HG03432 (cell line): ENCODE data around the gene BCAP31.
"Not testable (repeated sequence)": the region's sequence is repeated elsewhere in the genome, so short reads cannot be mapped to it uniquely, and the experiment has no call there.

Experiments used
- ATAC-seq: cut with Tn5 transposase; IDR thresholded peaks from one replicate; pipeline ENCODE4 v1.9.1; 2021; ENCODE audit warnings: mild to moderate bottlenecking, moderate library complexity; ENCODE audit not compliant: unreplicated experiment

BCAP31 gene

DNA sequence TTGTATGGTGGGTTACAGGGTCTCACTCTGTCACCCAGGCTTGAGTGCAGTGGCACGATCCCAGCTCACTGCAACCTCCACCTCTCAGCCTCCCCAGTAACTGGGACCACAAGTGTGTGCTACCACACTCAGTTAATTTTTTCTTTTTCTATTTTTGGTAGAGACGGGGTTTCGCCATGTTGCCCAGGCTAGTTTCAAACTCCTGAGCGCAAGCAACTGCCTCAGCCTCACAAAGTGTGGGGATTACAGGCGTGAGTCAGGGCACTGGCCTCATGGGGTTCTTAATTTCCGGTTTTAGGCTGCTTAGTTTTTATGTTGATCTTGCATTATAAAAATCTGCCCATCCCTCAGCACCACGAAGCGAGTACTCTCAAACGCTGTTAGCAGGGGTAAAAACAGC, 6.7 kb downstream of the BCAP31 start:
- no peak for ATAC-seq

DNA sequence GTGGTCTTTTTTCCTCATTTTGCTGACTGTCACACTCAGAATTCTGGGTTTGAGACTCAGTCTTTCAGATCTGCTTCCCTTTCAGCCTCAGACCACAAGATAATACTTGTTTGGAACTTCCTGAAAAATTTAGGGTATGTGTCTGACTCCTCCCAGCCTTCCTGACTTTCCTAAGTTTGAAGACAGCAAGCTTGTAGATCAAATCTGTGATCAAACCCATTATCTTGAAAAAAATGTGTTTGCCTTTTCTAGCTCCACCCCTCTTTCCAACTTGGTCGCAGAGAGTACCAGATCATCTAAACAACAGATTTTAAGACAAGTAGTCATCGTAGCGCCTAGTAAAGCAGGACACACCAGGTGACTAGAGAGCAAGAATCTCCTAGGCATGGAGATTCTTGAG, 9.9 kb downstream of the BCAP31 start:
- no peak for ATAC-seq

DNA sequence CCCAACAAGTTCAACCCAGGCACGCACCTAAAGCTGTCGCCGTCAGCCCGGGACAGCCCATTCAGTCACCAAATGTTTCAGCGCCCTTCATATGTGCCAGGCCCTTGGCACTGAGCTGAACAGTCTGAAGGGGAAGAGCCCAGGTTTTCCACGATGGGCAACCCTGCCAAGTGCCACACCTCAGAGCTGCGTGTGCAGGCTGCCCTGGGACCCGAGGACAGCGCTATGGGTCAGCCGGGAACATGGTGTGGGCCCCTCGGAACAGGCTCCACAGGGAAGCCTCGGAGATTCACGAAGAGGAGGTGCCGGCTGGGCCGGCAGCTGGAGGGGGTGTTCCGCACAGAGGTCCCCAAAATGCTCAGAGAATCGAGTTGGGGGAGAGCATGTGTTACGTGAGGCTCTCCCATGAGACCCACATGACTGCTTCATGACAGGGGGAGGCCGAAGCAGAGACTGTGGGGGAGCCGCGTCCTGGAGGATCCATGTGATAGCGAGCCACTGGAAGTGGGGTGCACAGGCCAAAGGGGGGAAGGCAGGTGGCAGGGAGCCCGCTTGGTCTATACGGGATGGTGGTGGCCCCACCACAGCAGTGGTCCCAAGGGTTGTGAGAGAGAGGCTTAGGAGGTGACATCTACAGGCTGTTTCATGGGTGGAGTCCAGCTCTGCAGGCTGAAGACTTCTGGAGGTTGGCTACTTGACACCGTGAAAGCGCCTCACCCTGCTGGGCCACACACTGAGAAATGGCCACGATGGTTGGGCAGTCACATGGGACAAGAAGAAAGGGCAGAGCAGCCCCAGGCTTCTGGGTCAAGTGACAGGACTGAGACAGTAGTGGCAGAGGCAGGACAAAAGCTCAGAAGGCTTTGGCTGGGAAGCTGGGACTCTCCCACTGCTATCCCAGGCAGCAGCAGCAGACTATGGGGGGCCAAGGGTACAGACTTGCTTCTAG, 14.2 kb downstream of the BCAP31 start:
- ATAC-seq = no peak

DNA sequence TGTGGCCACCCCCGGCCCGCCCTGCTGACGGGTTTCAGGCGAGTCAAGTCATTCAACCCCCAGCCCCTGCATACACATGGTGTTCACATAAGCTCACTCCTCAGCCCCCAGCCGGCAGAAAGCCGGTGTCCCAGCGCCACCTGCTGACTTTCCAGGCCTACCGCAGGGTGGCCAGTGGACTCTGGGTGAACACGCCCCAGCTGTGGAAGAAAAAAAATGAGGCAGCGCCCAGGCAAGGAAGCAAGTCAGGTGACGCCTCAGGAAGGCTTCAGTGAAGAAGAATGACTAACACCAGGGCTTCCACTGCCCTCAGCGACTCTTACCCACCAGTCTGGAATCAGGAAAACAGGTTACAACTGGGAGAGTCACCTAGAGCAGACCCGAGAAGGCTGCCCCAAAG, 15.8 kb downstream of the BCAP31 start:
- no peak for ATAC-seq

GRCh38 chrX:153707406-153707805, 16.8 kb downstream of the BCAP31 start:
- ATAC-seq = no peak

DNA sequence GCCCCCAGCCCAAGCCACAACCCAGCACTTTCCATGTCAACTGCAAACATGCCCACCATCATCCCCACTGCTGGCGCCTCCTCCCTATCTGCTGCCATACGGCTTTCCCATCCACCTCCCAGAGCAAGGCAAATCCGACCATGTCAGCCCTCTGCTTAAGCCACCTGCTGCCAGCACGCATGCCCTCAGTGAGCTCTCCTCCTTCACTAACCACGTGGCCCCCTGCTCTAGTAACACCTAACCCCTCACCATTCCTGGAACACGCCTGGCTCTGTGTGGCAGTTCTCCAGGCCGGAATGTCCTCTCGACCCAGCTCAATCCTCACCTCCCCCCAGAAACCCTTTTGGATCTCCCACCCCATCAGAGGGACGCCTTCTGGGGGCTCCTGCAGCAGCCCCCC, 17.4 kb downstream of the BCAP31 start:
- no peak for ATAC-seq

- ATAC-seq = not testable (repeated sequence)
Measured at GRCh38 chrX:153705403-153706060, 18.7 kb downstream of the BCAP31 start.

GRCh38 chrX:153704631-153705402, 19.4 kb downstream of the BCAP31 start:
- not testable (repeated sequence) for ATAC-seq

DNA sequence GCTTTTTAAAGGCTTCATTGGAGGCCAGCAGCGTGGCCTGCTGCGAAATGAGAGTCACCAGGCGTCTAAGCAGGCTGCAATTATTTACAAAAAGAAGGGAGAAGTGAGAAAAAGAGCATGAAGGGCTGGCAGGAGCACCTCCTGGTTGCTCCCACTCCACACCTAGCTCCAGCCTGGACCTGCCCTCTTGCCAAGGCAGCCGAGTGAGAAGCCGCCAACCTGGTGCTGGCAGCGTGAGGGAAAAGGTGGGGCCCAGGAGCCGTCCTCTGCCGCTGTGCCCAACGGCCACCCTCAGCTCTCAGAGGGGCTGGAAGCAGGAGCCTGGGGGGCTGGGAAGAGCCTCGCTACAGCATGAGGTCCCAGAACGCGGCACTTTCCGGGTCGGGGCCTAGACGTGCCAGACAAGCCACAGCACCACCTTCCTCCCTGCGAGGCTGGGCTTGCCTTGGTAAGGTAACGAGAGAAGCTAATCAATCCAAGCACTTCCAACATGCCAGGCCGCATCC, 20.1 kb downstream of the BCAP31 start:
- no peak for ATAC-seq

DNA sequence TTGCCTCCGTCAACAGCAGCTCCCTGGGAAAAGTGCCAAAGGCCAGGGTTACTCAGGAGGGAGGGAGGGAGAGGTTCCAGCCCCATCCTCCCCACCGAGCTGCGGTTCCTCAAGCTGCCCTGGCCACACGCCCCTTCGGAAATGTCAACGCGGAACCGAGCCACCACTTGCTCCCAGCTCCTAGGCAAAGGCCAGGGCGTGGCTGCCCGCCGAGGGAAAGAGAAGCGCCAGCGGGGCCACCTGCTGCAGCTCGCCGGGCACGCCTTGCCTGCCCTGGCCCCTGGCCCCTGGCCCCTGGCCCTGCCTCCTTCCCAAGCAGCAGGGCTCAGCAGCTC, 21.2 kb downstream of the BCAP31 start:
- ATAC-seq = no peak

DNA sequence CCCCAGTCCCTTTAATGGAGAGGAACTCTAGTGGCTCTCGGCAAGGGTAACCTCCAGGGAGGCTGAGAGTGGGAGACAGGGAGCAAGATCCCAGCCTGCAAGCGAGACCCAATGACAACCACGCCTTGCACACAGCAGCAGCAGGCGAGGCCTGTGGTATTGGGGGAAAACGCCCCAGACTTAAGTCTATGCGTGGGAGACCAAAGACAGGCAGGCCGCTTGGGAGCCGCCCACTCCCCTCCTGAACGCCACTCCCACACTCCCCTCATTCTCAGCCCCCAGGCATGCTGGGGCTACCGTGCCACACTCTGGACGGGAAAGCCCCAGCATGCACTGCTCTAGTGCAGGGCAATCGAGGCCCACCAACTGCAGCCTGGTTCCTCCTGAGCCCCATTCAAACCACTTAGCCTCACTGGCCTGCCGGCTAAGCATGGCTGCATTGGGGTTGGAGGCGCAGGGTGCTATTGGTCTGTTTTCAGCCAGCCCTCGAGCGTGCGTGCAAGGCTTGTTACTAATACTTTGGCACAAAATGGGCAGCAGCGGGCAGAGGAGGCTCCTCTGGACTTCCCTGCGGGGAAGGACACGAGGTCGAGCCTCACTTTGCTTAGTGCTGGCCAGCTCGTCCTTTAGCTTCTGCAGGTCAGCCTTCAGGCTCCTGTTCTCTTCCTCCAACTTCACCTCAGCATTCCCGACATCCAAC, 21.7 kb downstream of the BCAP31 start:
- no peak for ATAC-seq

GRCh38 chrX:153701706-153702105, 22.5 kb downstream of the BCAP31 start:
- ATAC-seq = no peak

GRCh38 chrX:153700967-153701366, 23.2 kb downstream of the BCAP31 start:
- no peak for ATAC-seq

DNA sequence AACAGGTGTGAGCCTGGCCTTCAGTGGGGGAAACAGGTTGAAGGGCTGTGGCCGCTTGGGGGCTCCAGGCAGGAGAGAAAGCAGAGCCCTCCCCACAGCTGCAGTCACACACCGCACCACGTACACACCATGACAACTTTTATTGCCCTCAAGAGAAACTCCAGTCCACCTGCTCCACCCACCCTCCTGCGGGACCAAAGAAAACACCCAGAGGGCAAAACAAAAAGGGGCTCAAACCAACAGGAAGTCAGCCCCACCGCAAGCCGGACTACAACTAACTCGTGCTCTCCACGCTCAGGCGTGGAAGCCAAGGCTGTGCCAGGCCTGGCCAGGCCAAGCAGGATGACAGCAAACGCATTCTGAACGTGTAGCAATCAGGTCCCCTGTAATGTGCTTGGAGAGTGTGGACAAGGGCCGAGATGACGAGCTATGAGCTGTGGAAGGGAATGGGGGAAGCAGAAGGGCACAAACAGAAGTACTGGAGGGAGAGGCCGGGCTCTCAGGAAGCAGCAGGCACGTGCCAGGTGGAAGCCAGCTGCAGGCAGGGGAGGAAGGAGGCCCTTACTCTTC, 23.7 kb downstream of the BCAP31 start:
- no peak for ATAC-seq

GRCh38 chrX:153699784-153700371, 24.3 kb downstream of the BCAP31 start:
- not testable (repeated sequence) for ATAC-seq

- ATAC-seq = not testable (repeated sequence)
Measured at GRCh38 chrX:153699210-153699783, 24.9 kb downstream of the BCAP31 start.

- ATAC-seq = no peak
Measured at GRCh38 chrX:153697924-153698865, 26.0 kb downstream of the BCAP31 start.

- not testable (repeated sequence) for ATAC-seq
Measured at GRCh38 chrX:153696986-153697722, 27.0 kb downstream of the BCAP31 start.
